ENCODE data around the gene MEGF11.

MEGF11 gene

GRCh38 chr15:66214246-66214645 is 39.3 kb downstream of the MEGF11 start:
- DNase-seq = no peak

GRCh38 chr15:66212563-66212921 is 41.0 kb downstream of the MEGF11 start:
- peak; percentile 83 for DNase-seq

DNA sequence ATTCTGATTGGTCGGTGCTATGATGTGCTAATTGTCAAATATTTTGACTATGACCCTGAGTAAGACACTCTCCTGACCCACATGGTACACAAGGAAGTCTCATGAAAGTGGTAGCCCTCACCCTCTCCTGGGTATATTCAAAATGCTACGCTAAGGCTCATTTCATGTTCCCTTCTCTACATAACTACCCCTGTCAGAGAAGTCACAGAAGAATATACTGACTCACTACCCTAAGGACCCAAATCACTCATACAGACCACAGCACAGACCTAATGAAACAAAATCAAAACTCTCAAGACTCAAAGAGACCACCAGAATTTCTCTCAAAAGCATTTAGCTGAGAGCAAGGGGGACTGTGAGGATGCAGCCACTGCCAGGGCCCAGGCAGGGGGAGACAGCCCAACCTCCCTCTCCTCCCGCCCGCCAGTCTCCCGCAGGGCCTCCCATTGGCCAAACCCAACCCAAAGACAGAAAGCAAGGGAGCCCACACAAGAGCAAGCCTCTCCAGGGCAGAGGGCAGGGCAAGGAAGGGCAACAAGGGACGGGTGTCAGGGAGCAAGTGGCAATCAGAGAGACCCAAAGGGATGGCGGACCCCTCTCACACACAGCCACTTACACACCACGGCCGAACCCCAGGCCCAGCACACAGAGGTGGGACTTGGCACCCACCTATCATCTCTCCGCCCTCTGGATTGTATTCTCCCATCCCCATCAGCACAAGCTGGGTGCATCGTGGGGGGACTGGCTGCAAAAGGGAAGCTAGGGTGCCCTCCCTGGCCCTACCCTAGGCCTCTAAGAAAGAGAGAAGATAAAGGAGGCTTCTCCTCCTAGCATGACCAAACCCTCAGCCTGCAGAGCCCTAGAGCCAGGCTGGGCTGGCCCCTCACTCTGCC is 41.6 kb downstream of the MEGF11 start:
- no peak for DNase-seq

GRCh38 chr15:66210684-66211083 is 42.9 kb downstream of the MEGF11 start:
- no peak for DNase-seq

GRCh38 chr15:66198757-66199156 is 54.8 kb downstream of the MEGF11 start:
- DNase-seq = no peak

- no peak for DNase-seq
Observed at GRCh38 chr15:66196602-66197001, 56.9 kb downstream of the MEGF11 start.

DNA sequence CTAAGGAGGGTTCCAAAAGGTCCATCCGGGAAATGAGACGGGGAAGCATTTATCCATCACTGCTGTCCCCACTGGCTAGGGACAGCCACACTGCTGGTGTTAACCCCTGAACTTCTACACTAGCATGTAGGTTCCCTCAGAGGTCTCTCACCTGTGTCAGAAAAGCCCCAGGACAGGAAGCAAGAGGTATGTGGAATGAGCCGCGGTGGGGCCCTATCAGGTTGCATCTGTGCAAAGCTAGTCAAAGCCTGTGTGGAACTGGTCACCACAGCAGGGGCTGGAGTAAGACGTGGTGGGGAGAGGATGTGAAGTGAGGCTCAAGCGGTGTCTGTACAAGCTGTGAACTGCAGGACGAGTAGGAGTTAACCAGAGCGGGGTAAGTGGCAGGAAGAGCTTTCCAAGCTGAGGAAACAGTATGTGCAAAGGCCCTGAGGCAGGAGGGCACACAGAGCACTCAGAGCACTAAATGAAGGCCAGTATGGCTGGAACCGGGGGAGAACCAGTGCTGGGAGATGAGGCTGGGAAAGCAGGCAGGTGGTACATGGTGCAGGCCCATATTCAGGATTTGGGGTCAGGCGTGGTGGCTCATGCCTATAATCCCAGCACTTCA is 57.8 kb downstream of the MEGF11 start:
- DNase-seq = no peak

DNA sequence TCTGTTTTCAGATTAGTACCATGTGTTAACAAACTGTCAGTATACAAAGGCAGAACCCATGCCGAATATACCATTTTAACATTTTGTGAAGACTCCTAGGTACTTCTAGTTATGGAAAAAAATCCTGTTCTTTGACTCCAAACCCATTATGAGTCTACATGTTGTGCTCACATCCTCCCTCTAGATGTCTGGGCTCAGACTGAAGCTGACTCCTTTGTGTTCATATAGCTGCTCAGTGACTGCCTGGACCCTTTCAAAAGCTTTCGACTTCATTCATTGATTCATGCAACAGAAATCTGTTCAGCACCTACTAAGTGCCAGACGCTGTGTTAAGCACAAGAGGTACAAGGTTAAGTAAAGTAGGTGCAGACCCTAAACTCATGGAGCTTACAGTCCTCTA is 60.5 kb downstream of the MEGF11 start:
- DNase-seq = no peak

DNA sequence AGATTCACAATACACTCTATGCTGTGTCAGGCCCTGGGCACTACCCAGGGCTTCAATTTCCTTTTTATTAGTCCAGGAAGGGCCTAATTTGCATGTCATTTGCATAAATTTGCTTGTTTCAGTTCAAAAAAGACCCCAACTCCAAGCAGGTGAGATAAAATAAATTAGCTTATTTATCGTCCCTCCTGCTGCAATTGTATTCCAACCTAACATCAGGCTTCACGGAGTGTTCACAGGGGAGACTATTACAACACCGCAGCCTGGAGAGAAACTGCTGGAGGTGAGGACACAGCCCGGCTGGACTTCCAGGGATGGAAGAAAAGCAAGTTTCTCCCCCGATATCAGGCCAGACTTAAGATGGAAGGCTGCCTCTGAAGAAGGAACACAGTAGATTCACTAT is 62.8 kb downstream of the MEGF11 start:
- DNase-seq = no peak

DNA sequence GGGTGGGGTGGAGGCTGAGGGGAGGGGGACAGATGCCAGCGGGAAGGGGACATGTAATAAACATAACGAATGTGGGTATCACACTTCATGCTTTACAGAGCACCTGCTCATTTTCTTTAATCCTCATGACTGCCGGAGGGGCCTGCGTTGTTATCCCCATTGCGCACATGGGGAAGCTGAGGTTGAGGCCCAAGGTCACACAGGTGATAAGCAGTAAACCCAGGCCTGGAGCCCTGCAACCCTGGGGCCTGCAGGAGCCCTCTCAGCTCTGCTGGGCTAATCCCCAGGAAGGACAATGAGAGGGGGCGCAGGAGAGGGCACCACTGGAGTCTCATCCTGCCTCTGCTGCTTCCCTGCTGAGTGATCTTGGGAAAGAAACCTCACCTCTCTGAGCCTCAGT is 64.3 kb downstream of the MEGF11 start:
- DNase-seq = no peak

GRCh38 chr15:66188464-66188863 is 65.1 kb downstream of the MEGF11 start:
- no peak for DNase-seq

DNA sequence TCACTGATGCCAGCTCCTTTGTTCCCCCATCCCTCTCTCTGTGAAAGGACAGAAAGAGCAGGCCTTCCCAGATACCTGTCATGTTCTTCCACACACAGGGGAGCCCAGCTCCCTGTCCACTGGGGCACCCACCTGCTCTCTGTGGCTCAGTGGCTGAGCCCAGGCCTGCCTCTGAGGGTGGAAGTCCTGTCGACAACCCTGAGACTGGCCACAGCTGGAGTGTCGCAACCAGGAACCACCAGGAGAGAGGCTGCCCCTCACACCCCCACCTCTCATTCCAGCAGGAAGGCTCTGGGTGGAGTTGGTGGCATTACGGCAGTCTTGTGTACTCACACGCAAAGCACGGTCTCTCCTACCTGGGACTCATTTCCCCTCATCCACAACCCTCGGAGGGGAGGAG is 66.3 kb downstream of the MEGF11 start:
- no peak for DNase-seq

DNA sequence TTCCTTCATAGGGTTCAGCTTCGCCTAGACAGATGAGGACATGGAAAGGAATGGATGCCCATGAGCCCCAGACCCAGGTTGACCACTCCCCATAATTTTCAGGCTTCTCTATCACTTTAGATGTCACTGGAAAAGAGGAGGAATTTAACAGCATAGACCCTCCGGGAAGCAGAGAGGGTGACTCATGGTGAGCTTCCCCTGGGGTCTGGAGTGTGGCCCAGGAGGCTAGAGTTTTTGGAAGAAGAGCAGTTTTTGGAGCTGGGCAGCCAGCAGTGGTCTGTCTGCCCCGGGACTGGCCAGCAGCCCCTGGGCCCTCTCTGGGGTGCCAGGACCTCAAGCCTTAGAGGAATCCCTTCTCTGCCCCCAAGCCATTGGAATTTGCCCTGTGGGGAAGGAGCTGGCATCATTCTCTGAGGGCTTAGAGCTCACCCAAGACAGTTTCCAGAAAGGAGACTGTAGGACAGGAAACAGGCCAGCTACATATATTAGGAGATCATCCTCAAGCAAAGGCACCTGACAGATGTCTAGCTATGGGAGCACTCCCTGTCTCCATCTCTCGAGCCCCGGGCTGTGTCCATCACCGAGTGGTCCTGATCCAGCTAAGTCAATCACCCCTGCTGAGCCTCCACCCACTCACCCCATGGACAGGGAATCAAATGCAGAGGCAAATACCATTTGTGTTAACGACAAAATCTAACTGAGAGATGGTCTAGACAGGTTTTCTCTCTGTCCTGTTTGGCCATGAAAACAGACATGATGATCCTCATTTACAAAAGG is 67.3 kb downstream of the MEGF11 start:
- no peak for DNase-seq

- no peak for DNase-seq
Observed at GRCh38 chr15:66184936-66185790, 68.4 kb downstream of the MEGF11 start.

GRCh38 chr15:66184492-66184891 is 69.1 kb downstream of the MEGF11 start:
- DNase-seq = no peak

DNA sequence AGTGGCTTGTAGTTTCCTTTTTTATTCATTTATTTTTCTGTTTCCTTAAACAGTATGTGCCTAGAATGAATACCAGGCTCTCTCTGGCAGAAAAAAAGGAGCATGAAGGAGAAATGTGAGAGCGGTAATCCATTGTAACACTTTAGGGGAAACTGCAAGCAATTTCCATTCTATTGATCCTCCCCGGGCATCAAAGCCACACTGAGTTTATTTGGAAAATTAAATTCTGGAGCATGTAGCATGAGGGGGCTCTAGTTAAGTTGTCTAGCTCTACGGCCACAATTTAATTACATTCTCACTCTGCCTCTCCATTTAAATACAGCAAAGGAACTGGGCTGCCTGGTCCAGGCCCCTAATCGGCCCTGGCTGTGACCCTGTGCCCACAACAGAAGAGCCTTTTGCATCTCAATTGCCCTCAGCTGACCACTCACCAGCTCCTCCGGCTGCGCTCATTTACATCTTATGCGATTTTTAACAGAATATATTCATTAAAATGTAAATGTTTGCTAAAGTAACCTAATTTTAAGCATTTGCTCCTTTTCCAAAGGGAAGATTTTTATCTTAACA is 72.9 kb downstream of the MEGF11 start:
- DNase-seq = no peak

- no peak for DNase-seq
Observed at GRCh38 chr15:66178531-66178910, 75.0 kb downstream of the MEGF11 start.

GRCh38 chr15:66172324-66172980 is 81.1 kb downstream of the MEGF11 start:
- no peak for DNase-seq

GRCh38 chr15:66171841-66172240 is 81.7 kb downstream of the MEGF11 start:
- no peak for DNase-seq

DNA sequence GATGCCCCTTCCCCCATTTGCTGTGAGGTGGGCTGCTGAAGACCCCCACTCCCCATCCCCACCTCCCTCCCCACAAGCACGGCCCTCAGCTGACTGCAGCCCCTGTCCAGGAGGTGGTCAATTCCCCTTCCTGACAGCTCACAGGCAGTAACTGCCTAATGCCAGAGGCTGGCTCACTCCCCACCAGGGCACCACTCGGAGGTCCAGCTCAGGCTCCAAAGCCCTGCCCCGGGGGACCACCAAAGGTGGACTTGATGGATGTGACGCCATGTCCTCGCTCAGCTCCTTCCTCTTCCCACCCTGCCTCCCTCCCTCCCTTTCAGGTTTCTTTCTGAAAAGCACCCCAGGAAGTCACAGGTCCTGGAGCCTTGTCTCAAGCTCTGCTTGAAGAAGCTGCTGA is 82.8 kb downstream of the MEGF11 start:
- DNase-seq = no peak

- peak; percentile 25 for DNase-seq
Observed at GRCh38 chr15:66170042-66170441, 83.5 kb downstream of the MEGF11 start.

GRCh38 chr15:66169625-66170024 is 83.9 kb downstream of the MEGF11 start:
- DNase-seq = no peak

Measured in NCI-H1694 treated with DMSO at 0.1 percent for 48 hours (cell line).